Measurements from ENCODE around the gene PRKAR1B.

PRKAR1B gene

DNA sequence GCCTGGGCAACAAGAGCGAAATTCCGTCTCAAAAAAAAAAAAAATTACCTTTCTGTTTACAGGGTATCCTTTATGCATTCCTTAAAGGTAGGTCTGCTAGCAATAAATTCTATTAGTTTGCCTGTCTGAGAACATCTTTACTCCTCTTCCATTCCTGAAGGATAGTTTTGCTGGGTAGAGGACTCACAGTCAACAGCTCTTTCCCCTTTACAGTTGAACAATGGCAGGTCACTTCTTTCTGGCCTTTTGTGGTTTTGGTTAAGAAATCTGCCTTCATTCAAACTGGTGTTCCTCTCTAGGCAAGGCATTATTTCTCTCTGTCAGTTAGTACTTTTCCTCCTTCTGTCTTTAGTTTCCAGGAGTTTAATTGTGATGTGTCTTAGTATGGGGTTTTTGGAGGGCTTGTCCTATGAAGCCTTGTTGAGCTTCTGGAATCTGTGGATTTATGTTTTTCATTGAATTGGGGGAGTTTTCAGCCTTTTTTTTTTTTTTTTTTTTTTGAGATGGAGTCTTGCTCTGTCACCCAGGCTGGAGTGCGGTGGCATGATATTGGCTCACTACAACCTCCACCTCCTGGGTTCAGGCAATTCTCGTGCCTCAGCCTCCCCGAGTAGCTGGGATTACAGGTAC, 5.3 kb downstream of the PRKAR1B start:
- no peak for DNase-seq (ENCODE audit: low read depth)

DNA sequence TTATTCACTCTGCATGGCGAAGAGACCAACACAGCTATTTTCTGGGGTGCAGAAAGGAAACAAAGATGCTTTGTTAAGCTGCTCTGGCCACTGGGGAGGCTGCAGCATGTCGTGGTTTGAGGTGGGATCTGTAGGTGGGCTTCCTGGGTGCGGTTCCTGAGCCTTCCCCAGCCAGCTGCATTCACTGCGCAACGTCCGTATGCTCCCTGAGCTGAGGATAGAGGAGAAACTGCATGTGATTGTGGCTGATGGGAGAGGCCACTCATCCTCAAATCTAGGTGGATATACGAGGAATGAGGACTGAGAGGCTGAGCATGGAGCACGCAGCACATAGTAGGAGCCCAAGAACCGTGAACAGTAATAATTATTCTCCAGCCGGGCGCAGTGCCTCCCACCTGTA, 10.4 kb downstream of the PRKAR1B start:
- DNase-seq (ENCODE audit: low read depth): no peak

DNA sequence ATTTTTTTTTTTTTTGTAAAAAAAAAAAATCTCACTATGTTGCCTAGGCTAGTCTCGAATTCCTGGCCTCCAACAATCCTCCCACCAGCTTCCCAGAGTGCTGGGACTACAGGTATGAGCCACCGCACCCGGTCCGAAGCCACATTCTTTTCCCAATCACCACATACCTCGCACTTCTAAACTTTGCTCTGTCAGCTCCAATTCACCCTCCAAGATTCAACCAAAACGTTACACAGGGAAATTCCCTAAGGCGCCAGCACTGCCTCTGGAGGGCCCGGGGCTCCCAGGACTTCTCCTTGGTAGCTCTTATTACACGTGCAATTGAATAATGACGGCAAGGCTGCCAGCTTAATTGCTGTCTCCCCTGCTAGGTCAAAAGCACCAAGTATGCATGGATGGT, 10.9 kb downstream of the PRKAR1B start:
- DNase-seq (ENCODE audit: low read depth): no peak

DNA sequence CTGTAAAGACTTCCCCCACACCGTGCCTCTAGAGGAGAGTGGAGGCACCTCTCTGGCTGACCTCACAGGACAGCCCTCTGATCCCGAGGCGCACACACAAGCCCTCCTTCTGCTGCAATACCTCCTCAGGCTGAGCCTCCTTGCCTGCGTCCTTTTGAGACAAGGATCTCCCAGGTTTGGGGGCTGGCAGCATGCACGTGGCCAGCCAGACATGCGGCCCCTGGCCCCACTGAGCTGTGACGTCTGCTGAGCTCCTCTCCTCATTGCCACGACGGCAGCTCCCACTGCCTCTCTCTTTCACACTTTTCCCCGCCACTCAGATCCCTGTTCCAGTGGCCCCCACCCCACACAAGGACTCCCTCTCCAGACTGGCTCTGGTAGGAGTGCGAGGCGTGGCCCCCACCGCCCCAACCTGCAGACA, 12.8 kb downstream of the PRKAR1B start:
- no peak for DNase-seq (ENCODE audit: low read depth)

DNA sequence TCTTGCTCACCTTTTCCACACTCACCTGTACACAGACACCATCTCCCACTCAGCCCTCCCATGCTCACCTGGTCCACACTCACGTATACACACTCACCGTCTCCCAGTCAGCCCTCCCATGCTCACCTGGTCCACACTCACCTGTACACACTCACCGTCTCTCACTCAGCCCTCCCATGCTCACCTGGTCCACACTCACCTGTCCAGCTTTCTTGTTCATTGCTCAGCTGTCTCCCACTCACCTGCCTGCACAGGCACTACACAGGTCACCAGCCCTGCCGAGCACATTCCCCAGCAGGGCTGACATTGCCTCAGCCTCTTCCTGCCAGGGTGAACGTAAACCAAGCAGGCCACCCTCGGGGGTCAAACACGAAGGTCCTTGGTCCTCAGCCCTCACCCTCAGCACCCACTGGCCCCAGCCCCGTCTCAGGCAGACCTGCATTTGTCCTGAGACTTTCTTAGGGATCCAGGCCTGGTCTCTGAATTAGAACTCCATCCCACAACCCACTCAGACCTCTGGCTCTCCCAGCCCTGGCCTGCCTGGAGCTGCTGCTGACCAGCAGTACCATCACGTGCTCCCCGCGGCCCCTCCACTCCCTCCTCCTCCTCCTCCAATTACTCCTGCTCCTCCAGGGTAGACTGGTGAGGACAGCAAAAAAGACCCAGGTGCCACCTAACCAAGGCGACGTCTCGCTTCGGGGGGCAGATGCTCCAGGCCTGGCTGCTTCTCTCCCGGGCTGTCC, 13.4 kb downstream of the PRKAR1B start:
- DNase-seq (ENCODE audit: low read depth): no peak

DNA sequence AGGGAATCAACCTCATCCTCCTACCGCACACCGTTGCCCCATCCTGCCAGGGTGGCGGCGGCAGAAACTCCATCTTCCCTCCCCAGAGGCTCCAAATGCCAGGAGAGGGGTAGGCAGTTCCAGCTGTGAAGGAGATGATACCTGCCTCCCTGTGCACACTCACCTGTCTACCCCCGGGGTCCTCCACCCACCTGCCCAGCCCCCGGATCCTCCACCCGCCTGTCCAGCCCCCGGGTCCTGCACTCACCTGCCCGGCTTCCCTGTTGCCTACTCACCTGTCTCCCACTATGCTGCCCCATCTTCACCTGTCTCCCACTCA, 14.0 kb downstream of the PRKAR1B start:
- DNase-seq (ENCODE audit: low read depth): no peak

DNA sequence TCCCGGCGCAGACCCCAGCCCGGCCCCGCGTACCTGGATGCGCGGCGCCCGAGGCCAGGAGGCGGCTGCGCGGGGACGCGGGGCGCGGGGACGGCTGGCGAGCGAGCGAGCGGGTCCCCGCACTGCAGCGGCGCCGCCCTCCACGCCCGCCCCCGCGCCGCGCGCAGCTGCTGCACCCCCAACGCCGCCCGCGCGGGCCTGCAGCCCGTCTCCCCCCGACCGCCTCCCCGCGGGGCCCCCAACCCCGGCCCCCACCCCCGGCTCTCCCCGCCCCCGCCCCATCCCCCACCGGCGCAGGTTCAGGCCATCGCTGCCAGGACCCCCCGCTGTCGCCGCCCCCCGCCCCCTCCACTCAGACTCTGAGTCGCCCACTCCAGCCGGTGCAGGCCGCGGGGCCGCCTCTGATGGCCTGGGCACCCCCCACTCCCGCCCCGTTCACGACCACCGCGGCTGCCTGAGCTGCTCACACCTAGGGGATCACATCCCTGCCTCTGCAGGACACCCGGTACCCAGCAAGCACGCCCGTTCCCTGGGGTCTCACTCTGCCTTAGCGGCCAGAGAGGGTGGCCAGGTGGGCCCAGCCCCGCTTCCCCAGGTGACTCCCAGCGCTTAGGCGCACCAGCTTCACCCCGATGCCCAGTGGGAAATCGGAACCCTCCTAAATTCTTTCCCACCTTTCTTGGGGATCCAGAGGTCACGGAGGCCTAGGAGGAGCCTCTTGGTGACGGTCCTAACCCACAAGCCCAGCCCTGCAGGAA, 14.5 kb downstream of the PRKAR1B start:
- DNase-seq (ENCODE audit: low read depth): no peak

DNA sequence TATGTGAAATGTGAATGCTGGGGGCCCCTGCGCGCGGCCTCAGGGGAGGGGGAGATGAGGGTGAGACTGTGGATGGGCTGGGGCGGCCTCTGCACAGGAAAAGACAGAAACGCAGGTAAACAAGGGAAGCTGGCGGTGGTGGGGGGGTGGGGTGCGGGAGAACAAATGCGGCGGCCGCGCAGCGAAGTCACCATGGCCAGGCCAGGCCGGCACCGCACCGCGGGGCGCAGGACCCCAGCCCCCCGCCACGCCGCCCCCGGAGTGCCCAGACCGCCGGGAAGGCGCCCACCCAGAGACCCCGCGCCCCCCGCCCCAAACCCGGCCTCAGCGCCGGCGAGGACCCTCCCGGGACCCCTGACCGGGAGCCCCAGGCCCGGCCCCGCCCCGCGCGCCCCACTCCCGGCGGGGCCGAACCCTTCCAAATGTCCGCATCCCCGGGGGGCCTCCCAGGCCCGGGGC, 15.1 kb downstream of the PRKAR1B start:
- no peak for DNase-seq (ENCODE audit: low read depth)

DNA sequence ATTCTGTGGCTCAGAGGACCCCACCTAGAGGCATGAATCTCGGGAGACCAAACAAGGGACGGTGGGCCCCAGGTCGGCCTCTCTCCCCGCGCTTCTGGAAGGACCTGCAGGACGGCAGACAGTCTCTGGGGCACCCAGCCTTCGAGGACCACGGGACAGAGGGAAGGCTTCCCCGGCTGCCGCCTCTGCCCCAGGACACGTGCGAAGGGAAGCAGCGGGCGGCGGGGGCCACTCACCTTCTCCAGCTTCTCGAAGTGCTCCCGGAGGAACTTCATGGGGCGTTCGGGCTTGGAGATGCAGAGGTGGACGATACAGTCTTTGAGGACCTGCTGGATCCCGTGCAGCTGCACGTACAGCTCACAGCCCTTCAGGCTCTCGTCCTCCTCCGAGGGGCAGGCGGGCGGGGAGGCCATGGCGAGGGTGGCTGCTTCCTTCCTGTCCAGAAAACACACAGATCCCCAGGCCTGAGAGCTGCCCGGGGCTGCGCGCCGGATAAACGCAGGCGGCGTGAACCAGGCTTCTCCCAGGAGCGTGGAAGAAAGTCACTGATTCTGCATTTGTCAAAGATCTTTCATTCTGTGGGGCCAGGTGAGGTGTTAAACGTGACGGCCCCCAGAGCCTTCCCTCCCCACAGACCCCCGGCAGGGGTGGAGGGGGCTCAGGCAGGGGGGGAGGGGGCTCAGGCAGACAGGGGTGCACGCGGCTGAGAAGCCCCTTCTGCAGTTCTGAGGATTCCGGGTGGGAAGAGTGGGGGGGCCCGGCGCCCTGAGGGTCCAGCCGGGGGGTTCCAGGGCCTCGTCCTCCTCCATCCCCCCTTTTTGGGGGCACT, 15.8 kb downstream of the PRKAR1B start:
- DNase-seq (ENCODE audit: low read depth): no peak

DNA sequence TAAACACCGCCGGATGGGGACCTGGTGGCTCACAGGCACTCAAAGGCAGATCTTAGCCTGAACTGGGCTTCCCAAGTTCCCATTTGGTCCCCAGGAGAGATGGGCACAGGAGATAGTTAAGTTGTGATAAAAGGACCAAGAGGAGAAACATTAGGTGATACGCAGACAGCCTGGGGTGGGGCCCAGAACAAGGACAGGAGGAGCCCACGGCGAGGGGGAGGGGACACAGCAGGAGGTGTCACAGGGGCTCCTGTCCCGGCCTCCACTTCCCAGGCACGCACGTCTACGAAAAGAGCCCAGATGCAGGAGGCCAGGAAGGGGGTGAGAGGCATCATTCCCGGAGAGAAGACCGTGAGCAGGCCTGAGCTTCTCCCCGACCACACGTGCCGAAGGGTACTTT, 16.9 kb downstream of the PRKAR1B start:
- no peak for DNase-seq (ENCODE audit: low read depth)

DNA sequence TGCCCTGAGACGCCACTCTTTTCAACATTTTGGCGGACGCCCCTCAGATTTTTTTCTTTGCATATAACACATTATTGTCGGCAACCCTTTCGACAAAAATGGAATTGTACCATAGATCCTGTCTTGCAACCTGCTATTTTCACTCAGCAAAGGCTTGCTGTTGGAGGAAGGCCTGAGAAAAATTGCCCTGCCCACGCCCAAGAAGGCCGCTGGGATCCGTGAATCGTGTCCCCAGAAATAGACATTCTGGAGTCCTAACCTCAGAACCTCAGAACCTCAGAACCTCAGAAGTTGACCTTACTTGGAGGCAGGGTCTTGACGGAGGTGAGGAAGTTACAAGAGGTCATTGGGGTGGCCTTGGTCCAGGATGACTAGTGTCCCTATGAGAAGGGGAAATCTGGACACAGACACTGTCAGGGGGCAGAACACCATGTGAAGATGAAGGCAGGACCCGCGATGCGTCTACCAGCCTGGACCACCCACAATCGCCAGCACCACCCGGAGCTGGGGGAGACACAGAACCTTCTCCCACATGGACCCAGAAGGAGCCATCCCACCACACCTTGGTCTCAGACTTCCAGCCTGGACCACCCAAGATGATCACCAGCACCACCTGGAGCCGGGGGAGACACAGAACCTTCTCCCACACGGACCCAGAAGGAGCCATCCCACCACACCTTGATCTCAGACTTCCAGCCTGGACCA, 19.6 kb downstream of the PRKAR1B start:
- no peak for DNase-seq (ENCODE audit: low read depth)

DNA sequence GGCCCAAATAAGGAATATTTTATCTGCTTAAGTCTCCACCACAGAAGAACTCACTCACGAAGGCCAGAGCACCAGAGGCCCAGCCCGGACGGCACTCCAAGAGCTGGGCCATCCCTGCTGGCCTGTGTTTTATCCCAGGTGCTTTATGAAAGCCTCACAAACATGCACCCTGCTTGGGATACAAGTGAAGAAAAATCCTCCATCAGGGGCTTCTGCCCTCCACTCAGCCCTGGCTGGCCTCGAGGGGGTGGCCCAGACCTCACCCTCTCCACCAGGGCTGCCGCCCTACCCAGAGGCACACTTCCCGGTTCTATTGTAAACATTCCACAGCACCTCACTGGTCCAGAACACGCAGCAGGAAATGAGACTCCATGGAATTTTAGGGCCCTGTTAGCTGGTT, 20.4 kb downstream of the PRKAR1B start:
- DNase-seq (ENCODE audit: low read depth): no peak

DNA sequence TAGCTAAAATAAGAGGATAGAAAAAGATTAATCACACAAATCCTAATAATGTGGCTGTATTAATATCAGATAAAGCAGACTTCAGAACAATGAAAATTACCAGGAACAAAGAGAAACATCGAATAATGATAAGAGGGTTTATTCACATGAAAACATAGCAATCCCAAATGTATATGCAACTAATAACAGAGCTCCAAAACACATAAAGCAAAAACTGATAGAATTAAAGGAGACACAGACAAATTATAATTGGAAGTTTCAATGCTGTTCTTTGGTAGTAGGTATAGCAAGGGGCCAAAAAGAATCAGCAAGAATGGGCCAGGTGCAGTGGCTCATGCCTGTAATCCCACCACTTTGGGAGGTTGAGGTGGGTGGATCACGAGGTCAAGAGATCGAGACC, 24.0 kb downstream of the PRKAR1B start:
- no peak for DNase-seq (ENCODE audit: low read depth)

DNA sequence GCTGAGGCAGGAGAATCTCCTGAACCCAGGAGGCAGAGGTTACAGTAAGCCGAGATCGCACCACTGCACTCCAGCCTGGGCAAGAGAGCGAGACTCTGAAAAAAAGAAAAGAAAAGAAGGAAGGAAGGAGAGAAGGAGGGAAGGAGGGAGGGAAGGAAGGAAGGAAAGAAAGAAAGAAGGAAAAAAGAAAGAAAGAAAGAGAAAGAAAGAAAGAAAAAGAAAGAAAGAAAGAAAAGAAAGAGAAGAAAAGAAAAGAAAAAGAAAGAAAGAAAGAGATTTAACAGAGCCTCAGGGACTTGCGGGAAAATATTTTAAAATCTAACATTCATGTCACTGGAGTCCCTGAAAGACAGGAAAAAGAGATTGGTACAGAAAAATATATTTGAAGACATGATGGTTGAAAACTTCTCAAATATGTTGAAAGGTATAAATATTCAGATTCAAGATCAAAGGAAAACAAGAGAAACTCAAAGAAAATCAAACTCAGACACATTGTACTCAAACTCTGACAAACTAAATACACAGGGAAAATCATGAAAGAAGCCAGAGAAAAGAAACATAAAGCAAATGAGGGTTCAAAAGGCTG, 25.9 kb downstream of the PRKAR1B start:
- no peak for DNase-seq (ENCODE audit: low read depth)

DNA sequence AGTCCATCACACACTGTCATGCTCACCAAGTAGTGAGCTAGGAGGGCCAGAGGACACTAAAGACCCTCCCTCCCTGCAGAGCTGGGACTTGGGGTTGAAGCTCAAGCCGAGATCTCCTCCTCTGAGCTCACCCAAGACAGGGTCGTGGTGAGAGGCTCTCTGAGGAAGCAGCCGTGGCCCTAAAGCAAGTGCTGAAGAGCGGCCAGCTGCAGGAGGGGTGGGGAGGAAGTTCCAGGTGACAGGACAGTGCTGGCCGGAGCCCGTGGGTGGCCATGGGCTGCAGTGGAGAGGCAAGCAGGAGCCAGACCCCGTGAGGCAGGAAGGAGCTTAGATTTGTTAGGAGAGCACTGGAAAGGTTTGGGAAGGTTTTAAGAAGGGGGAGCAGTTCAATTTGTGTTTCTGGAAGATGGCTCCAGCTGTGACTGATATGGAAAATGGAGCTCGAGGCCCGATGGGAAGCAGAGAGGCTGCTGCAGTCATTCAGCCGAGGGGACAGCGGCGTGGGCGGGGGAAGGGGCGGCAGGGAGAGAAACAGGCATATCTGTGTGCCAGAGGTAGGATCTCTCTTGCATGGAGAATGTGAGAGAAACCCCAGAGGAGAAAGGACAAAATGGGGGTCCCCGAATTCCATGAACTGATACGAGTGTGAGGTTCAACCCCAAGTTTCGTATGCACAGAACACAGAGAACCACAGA, 27.5 kb downstream of the PRKAR1B start:
- no peak for DNase-seq (ENCODE audit: low read depth)

DNA sequence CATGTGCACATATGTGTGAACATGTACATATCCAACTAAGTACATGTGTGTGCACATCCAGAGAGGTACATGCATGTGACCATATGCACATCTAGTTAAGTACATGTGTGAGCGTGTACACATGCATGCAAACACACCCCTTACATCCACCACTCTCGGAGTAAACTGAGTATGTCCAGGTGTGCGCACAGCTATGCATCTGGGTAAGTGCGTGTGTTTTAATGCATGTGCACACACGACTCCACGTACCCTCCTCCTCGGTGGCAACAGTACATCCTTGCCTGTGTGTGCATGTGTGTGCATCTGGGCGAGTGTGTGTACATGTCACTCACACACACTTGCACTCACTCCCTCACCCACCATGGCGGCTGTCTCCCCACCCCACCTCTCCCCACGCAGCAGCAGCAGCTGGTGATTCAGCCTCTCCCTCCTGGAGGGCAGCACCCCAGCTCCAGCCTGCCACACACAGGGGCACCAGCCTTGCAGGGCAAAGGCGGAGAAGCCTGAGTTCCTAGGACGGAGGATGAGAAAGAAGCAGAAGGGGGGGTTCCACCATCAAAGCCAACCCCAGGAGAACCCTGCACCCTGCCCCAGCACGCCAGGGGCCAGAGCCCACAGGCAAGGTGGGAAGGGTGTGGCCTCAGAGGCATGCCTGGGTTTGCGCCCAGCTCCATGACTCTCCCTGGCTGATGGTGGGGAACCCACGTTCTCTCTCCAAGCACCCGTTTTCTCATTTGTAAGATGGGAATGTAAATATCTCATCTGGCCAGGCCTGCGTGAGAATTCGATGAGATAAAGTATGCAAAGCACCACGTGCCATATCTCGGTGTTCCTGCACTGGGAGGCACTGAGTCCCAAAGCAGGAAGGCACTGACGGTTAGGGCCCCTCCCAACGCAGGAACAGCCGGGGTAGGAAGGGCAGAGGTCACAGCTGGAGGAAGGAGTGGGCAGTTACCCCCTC, 28.3 kb downstream of the PRKAR1B start:
- no peak for DNase-seq (ENCODE audit: low read depth)

DNA sequence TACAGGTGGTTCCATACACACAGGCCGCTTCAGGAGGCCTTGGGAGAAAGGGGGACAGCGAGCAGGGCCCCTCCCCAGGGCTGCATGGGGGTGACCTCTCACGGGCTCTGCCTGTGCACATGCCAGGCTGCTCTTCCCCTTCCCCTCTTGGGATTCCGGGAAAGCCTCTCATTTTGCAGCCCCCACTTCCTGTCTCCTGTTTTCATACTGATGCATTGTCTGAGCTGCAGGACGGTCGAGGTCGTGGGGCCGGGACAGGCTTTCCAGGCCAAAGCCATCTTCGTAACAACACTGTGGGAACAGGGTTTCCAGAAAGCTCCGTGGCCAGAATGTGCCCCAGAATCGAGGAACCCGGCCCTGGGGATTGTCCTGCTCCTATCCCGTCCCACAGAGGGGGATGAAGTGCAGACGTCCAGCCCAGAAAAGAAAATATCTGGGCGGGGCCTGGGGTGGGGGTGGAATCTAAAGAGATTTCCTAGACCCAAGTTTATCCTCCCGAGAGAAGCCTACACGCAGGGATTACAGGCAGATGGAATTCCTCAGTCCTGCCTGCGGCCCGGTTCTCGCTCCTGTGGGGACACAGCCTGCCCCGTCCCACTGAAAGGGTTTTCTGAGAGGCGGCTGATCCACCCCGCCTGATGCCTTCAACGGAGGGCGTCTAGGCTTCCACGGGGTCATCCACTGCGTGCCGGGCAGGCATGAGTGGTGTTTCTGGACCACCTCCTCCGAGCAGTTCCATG, 30.1 kb downstream of the PRKAR1B start:
- DNase-seq (ENCODE audit: low read depth): no peak

DNA sequence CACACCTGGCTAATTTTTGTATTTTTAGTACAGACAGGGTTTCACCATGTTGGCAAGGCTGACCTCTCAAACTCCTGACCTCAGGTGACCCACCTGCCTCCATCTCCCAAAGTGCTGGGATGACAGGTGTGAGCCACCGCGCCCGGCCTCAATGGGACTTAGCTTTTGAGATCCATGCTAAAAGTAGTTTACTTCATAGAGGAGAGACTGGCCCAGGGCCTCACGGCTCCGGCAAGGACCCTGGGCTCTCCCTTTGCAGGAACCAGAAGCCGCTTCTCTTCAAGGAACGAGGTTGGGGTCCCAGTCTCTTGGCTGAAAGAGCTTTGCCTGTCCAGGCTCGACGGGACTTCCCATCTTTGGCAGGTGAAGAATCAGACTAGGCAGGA, 30.7 kb downstream of the PRKAR1B start:
- no peak for DNase-seq (ENCODE audit: low read depth)

DNA sequence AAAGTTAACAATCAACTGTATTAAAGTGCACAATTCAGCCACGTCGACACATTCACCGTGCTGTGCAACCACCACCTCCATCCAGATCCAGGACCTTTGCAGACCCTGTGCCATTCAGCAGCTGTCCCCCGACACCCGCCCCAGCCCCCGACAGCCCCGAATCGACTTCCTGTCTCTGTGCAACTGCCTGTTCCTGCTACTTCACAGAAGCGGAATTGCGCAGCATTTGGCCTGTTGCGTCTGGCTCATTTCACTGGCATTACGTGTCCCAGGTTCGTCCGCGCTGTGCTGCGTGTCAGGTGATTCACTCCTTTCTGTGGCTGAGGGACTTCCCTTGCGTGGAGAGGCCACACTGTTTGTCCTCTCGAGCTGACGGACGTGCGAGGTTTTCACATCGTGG, 33.8 kb downstream of the PRKAR1B start:
- no peak for DNase-seq (ENCODE audit: low read depth)
